Measurements from ENCODE around the gene STAC2. TPM values are rescaled to one million over a fixed set of nuclear protein-coding genes. Genes with fewer than 3 reads are reported as not detected.

STAC2 gene
- total and polyA plus RNA-seq, 2 of the 13 experiments (the other 11 are each of a cell fraction or from before 2014, with no cell fraction given): not detected

DNA sequence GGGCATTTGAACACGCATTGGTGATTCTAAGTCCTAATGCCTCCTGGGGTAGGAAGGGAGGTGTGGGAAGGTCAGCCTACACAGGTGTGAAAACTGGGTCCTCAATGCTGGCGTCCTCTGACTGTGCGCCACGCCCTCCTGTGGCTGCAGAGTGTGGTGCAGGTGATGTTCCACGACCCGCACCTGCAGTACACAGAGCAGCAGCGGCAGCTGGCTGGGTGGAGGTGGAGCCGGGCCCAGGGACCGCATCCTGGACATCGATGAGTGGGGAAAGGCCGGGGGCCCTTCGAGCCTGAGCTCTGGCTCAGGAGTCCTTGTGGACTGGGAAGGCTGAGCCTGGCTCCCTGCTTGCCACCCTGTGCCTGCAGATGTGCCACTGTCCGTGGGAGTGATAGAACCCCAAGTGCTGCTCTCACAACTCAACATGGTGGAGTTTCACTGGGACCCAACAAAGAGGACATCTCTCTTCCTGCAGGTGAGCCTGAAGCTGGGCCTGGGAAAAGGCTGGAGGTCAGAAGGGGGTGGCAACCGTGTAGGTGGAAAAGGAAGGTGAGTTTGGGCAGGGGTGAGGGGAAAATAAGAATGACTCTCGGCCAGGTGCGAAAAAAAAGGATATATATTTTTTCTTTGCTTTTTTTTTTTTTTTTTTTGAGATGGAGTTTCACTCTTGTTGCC lies 14.0 kb upstream of the STAC2 start (continued):
- TF ChIP-seq, protein P1, sequence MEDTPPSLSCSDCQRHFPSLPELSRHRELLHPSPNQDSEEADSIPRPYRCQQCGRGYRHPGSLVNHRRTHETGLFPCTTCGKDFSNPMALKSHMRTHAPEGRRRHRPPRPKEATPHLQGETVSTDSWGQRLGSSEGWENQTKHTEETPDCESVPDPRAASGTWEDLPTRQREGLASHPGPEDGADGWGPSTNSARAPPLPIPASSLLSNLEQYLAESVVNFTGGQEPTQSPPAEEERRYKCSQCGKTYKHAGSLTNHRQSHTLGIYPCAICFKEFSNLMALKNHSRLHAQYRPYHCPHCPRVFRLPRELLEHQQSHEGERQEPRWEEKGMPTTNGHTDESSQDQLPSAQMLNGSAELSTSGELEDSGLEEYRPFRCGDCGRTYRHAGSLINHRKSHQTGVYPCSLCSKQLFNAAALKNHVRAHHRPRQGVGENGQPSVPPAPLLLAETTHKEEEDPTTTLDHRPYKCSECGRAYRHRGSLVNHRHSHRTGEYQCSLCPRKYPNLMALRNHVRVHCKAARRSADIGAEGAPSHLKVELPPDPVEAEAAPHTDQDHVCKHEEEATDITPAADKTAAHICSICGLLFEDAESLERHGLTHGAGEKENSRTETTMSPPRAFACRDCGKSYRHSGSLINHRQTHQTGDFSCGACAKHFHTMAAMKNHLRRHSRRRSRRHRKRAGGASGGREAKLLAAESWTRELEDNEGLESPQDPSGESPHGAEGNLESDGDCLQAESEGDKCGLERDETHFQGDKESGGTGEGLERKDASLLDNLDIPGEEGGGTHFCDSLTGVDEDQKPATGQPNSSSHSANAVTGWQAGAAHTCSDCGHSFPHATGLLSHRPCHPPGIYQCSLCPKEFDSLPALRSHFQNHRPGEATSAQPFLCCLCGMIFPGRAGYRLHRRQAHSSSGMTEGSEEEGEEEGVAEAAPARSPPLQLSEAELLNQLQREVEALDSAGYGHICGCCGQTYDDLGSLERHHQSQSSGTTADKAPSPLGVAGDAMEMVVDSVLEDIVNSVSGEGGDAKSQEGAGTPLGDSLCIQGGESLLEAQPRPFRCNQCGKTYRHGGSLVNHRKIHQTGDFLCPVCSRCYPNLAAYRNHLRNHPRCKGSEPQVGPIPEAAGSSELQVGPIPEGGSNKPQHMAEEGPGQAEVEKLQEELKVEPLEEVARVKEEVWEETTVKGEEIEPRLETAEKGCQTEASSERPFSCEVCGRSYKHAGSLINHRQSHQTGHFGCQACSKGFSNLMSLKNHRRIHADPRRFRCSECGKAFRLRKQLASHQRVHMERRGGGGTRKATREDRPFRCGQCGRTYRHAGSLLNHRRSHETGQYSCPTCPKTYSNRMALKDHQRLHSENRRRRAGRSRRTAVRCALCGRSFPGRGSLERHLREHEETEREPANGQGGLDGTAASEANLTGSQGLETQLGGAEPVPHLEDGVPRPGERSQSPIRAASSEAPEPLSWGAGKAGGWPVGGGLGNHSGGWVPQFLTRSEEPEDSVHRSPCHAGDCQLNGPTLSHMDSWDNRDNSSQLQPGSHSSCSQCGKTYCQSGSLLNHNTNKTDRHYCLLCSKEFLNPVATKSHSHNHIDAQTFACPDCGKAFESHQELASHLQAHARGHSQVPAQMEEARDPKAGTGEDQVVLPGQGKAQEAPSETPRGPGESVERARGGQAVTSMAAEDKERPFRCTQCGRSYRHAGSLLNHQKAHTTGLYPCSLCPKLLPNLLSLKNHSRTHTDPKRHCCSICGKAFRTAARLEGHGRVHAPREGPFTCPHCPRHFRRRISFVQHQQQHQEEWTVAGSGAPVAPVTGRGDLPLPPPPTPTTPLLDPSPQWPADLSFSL (CRISPR knock-in tag; IDR thresholded peaks at IDR 0.05): no peak
- TF ChIP-seq JDP2 (CRISPR knock-in tag; IDR thresholded peaks at IDR 0.05; ENCODE audit: borderline replicate concordance) (no peak), ZNF225 (CRISPR knock-in tag; IDR thresholded peaks at IDR 0.05) (peak; percentile 62; the same call in 1 of the 2 replicates), ZNF577 (CRISPR knock-in tag; IDR thresholded peaks at IDR 0.05; ENCODE audit: borderline replicate concordance, low read depth) (no peak), AGO1 (IDR thresholded peaks at IDR 0.05; ENCODE audit: low read depth, low read length, poor library complexity, severe bottlenecking) (no peak), ZNF510 (CRISPR knock-in tag; IDR thresholded peaks at IDR 0.05; ENCODE audit: low read depth) (no peak), XRCC5 (optimal IDR thresholded peaks at IDR 0.05; ENCODE audit: low read length) (peak; percentile 74), KDM2A (CRISPR knock-in tag; IDR thresholded peaks at IDR 0.05; ENCODE audit: borderline replicate concordance, low read depth) (peak; percentile 79; the same call in 1 of the 2 replicates), ZNF143 (CRISPR knock-in tag; IDR thresholded peaks at IDR 0.05) (no peak), MZF1 (CRISPR knock-in tag; IDR thresholded peaks at IDR 0.05; ENCODE audit: borderline replicate concordance) (no peak), ARNT (IDR thresholded peaks at IDR 0.05) (no peak), MXD4 (CRISPR knock-in tag; IDR thresholded peaks at IDR 0.05) (no peak), ZBTB7A (CRISPR knock-in tag; IDR thresholded peaks at IDR 0.05) (no peak), TRIM24 (CRISPR knock-in tag; IDR thresholded peaks at IDR 0.05) (no peak), ZNF33B (CRISPR knock-in tag; IDR thresholded peaks at IDR 0.05) (0 out of 2 replicates have a peak, but pooled peaks have one; percentile 43), SNAPC2 (CRISPR knock-in tag; IDR thresholded peaks at IDR 0.05) (no peak)
- TF ChIP-seq, protein P2, sequence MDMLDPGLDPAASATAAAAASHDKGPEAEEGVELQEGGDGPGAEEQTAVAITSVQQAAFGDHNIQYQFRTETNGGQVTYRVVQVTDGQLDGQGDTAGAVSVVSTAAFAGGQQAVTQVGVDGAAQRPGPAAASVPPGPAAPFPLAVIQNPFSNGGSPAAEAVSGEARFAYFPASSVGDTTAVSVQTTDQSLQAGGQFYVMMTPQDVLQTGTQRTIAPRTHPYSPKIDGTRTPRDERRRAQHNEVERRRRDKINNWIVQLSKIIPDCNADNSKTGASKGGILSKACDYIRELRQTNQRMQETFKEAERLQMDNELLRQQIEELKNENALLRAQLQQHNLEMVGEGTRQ (IDR thresholded peaks at IDR 0.05; ENCODE audit: low read depth, low read length): no peak
- TF ChIP-seq, protein P2 (CRISPR knock-in tag; IDR thresholded peaks at IDR 0.05; ENCODE audit: borderline replicate concordance): no peak
- TF ChIP-seq, protein P3, sequence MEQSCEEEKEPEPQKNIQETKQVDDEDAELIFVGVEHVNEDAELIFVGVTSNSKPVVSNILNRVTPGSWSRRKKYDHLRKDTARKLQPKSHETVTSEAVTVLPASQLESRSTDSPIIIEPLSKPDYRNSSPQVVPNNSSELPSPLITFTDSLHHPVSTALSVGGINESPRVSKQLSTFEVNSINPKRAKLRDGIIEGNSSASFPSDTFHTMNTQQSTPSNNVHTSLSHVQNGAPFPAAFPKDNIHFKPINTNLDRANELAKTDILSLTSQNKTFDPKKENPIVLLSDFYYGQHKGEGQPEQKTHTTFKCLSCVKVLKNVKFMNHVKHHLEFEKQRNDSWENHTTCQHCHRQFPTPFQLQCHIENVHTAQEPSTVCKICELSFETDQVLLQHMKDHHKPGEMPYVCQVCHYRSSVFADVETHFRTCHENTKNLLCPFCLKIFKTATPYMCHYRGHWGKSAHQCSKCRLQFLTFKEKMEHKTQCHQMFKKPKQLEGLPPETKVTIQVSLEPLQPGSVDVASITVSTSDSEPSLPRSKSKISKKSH (CRISPR knock-in tag; IDR thresholded peaks at IDR 0.05; ENCODE audit: borderline replicate concordance): no peak
